GM21717 (cell line): ENCODE results near the gene UQCR11.

Experiments used
- ATAC-seq: cut with Tn5 transposase; IDR thresholded peaks from one replicate; pipeline ENCODE4 v1.9.1; 2021; ENCODE audit warnings: mild to moderate bottlenecking, moderate library complexity; ENCODE audit not compliant: unreplicated experiment

The UQCR11 gene

DNA sequence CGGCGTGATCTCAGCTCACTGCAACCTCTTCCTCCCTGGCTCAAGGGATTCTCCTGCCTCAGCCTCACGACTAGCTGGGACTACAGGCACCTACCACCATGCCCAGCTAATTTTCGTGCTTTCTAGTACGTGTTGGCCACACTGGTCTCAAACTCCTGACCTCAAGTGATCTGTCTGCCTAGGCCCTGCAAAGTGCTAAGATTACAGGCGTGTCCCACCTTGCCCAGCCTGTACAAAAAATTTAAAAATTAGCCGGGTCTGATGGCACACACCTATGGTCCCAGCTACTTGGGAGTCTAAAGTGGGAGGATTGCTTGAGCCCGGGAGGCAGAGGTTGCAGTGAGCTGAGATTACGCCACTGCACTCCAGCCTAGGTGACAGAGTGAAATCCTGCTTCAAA is 32.5 kb downstream of the UQCR11 start:
- ATAC-seq = no peak

GRCh38 chr19:1571358-1571757 is 33.9 kb downstream of the UQCR11 start:
- ATAC-seq = no peak

DNA sequence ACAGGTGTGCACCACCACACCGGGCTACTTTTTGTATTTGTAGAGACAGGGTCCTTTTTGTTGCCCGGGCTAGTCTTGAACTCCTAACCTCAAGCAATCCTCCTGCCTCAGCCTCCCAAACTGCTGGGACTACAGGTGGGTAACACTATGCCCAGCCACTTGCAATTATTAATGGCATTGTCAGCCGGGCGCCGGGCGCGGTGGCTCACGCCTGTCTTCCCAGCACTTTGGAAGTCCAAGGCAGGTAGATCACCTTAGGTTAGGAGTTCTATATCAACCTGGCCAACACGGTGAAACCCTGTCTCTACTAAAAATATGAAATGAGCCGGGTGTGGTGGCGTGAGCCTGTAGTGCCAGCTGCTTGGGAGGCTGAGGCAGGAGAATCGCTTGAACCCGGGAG is 34.4 kb downstream of the UQCR11 start:
- no peak for ATAC-seq

GRCh38 chr19:1569997-1570396 is 35.3 kb downstream of the UQCR11 start:
- no peak for ATAC-seq

DNA sequence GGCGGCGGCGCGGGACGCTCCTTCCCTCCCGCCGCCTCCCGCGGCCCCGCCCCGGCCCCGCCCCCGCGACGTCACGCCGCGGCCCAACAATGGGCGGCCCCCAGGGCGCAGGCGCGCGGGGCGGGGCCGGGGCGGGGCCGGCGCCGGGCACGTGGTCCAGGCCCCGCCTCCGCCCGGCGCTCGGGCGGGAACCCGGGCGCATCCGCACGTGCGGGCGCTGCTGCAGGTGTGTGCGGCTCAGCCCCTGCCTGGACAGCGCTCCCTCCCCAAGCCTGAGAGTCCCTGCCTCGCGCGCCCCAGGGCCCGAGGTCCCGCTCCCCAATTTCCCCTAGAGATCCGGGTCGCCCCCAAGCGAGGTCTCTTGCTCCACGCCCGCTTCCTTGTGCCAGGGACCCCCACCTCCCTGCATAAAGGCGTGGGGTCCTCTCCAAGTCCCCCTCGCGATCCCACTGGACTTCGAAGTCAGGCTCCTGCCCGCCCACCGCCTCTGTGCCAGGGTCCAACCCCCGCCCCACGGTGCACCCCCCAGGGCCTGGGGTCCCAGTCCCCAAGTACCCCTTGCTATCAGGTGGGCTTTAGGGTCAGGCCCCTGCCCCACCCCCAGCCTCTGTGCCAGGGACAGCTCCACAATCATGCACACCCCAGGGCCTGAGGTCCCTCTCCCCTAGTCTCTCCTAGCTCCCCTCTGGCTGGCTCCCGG is 36.8 kb downstream of the UQCR11 start, which contains the start of gene MEX3D:
MEX3D (minus strand) TSS at position 6 of the 700 bp plus-strand sequence. CDS start 267 bp downstream, outside the sequence.
- ATAC-seq = no peak

GRCh38 chr19:1567848-1568227 is 37.4 kb downstream of the UQCR11 start:
- ATAC-seq = no peak

GRCh38 chr19:1567116-1567847 is 38.0 kb downstream of the UQCR11 start:
- ATAC-seq = no peak

GRCh38 chr19:1566392-1567115 is 38.7 kb downstream of the UQCR11 start:
- no peak for ATAC-seq

GRCh38 chr19:1563251-1563650 is 42.0 kb downstream of the UQCR11 start:
- no peak for ATAC-seq

- ATAC-seq = no peak
These were observed 43.9 kb downstream of the UQCR11 start for GRCh38 chr19:1561236-1561842.

GRCh38 chr19:1560286-1560882 is 44.9 kb downstream of the UQCR11 start:
- no peak for ATAC-seq

GRCh38 chr19:1558552-1558951 is 46.7 kb downstream of the UQCR11 start:
- no peak for ATAC-seq

DNA sequence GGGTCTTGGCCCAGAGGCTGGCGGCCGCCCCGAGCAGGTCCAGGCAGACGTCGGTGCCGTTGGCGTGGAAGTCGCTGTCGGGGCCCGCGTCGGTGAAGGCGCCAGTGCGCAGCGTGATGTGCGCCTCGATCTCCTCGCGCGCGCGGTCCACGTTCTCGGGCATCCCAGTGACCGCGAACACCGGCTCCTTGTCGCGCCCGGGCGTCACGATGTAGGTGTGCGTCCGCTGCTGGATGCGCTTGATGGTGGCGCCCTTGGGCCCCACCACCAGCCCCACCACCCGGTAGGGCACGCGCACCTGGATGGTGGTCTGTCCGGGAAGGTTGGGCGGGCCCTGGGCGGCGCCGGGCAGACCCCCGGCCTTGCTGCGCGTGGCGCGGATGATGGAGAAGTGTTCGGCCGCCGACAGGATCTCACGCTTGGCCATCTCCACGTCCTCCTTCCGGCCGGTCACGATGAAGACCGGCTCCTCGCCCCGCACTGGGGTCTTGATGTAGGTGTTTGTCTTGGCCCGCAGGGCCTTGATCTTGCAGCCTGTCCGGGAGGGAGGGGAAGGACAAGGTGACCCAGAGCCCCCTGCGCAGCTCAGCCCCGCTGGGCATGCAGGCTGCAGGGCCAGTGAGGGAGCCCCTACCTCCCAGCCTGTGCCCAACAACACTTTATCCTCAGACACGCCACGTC is 48.7 kb downstream of the UQCR11 start:
- ATAC-seq = no peak

- ATAC-seq = no peak
These were observed 49.5 kb downstream of the UQCR11 start for GRCh38 chr19:1555487-1556389.

DNA sequence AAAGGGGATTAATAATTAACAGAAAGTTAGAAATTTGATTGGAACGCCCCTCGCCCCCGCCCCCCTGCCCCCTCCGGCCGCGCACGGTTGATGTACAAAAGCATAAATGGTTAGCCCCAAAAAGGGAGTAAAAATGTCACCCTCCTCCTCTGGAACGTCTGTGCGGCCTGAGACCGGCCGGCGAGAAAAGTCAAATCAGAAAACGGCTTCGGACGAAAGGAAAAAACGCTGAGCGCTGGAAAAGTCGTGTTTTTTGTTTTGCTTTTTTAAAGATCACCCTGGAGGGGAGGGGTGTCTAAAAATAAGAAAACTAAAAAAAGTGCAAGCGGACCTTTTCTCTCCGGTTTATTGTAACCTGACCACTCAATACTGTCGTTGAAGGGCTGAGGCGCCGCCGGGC is 50.3 kb downstream of the UQCR11 start:
- ATAC-seq = no peak

GRCh38 chr19:1553415-1553814 is 51.8 kb downstream of the UQCR11 start:
- ATAC-seq = no peak

GRCh38 chr19:1551068-1552040 is 53.9 kb downstream of the UQCR11 start:
- no peak for ATAC-seq

- ATAC-seq = no peak
These were observed 55.8 kb downstream of the UQCR11 start for GRCh38 chr19:1549332-1549945.
